ENCODE results near the gene DEAF1. TPM values are rescaled to one million over a fixed set of nuclear protein-coding genes. Genes with fewer than 3 reads are reported as not detected.

DEAF1 gene
- total and polyA plus RNA-seq, 9 of the 15 experiments (the other 6 are each of a cell fraction or from before 2014, with no cell fraction given), result 2.0 to 69.1 (median 26.8) TPM

DNA sequence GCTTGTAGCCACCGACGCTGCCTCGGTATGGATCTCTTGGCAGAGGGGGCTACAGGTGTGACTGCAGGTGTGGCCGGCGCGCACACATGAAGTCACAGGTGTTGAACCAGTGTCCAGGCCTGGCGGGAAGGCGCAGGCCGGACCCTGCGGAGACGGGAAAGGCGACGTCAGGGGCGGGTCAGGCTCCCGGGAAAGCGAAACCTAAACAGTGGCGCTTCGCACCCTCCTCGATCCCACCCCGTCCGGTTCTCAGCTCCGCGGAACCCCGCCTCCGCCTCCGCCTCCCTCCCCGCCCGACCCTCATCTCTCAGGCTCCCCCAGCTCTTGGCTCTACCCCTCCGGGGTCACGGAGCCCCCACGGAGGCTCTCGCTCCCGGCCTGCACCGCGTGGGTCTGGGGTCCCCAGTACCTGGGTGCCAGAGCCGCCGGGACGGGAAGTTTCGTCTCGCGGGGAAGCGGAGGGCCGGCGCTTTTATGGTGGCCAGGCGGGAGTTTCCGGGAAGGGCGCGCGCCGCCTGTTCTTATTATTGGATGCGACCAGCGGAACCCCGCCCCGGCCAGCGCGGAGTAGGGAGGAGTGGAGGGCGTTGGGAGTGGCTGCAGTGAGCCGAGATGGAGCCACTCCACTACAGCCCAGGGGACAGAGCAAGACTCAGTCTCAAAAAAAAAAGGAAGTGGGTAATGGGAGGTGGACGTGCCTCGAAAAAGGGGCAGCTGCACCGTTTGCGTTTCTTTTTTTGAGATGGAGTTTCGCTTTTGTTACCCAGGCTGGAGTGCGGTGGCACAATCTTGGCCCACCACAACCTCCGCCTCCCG is 79.3 kb downstream of the DEAF1 start, which contains the start of gene IRF7 (continued):
- TF ChIP-seq, protein P1, sequence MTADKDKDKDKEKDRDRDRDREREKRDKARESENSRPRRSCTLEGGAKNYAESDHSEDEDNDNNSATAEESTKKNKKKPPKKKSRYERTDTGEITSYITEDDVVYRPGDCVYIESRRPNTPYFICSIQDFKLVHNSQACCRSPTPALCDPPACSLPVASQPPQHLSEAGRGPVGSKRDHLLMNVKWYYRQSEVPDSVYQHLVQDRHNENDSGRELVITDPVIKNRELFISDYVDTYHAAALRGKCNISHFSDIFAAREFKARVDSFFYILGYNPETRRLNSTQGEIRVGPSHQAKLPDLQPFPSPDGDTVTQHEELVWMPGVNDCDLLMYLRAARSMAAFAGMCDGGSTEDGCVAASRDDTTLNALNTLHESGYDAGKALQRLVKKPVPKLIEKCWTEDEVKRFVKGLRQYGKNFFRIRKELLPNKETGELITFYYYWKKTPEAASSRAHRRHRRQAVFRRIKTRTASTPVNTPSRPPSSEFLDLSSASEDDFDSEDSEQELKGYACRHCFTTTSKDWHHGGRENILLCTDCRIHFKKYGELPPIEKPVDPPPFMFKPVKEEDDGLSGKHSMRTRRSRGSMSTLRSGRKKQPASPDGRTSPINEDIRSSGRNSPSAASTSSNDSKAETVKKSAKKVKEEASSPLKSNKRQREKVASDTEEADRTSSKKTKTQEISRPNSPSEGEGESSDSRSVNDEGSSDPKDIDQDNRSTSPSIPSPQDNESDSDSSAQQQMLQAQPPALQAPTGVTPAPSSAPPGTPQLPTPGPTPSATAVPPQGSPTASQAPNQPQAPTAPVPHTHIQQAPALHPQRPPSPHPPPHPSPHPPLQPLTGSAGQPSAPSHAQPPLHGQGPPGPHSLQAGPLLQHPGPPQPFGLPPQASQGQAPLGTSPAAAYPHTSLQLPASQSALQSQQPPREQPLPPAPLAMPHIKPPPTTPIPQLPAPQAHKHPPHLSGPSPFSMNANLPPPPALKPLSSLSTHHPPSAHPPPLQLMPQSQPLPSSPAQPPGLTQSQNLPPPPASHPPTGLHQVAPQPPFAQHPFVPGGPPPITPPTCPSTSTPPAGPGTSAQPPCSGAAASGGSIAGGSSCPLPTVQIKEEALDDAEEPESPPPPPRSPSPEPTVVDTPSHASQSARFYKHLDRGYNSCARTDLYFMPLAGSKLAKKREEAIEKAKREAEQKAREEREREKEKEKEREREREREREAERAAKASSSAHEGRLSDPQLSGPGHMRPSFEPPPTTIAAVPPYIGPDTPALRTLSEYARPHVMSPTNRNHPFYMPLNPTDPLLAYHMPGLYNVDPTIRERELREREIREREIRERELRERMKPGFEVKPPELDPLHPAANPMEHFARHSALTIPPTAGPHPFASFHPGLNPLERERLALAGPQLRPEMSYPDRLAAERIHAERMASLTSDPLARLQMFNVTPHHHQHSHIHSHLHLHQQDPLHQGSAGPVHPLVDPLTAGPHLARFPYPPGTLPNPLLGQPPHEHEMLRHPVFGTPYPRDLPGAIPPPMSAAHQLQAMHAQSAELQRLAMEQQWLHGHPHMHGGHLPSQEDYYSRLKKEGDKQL (CRISPR knock-in tag; IDR thresholded peaks at IDR 0.05; ENCODE audit: borderline replicate concordance), result no peak
- TF ChIP-seq EZH2 (IDR thresholded peaks at IDR 0.05; ENCODE audit: borderline replicate concordance, low read depth, low read length) (no peak), NBN (IDR thresholded peaks at IDR 0.05; ENCODE audit: low read depth) (no peak), CHD1 (IDR thresholded peaks at IDR 0.05; ENCODE audit: low read length) (no peak), KLF1 (tag; IDR thresholded peaks at IDR 0.05) (no peak), FOXK2 (conservative IDR thresholded peaks at IDR 0.05 in 1 of 2, IDR thresholded peaks at IDR 0.05 in 1 of 2; ENCODE audit: low read depth in 2 of 2) (peak in 1 of 2 experiments; percentile 18; a peak in 1 of 4 replicates), HOXB6 (CRISPR knock-in tag; IDR thresholded peaks at IDR 0.05; ENCODE audit: borderline replicate concordance) (no peak), ZNF589 (CRISPR knock-in tag; IDR thresholded peaks at IDR 0.05; ENCODE audit: low read depth) (no peak), ATF7 (IDR thresholded peaks at IDR 0.05) (peak; percentile 48; the same call in 1 of the 2 replicates), HDAC6 (IDR thresholded peaks at IDR 0.05; ENCODE audit: low read depth, low read length) (no peak), SETDB1 (IDR thresholded peaks at IDR 0.05; ENCODE audit: low read length) (no peak), PRPF4 (IDR thresholded peaks at IDR 0.05; ENCODE audit: insufficient read depth, low read depth, low read length, poor library complexity, severe bottlenecking) (no peak), PHB (CRISPR knock-in tag; IDR thresholded peaks at IDR 0.05) (peak; percentile 7; the same call in 1 of the 2 replicates), POLR3A (IDR thresholded peaks at IDR 0.05; ENCODE audit: borderline replicate concordance, extremely low read depth, insufficient read depth, insufficient read length) (no peak), ZNF431 (CRISPR knock-in tag; IDR thresholded peaks at IDR 0.05) (no peak)
- TF ChIP-seq, protein P2, sequence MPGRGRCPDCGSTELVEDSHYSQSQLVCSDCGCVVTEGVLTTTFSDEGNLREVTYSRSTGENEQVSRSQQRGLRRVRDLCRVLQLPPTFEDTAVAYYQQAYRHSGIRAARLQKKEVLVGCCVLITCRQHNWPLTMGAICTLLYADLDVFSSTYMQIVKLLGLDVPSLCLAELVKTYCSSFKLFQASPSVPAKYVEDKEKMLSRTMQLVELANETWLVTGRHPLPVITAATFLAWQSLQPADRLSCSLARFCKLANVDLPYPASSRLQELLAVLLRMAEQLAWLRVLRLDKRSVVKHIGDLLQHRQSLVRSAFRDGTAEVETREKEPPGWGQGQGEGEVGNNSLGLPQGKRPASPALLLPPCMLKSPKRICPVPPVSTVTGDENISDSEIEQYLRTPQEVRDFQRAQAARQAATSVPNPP (IDR thresholded peaks at IDR 0.05; ENCODE audit: borderline replicate concordance, insufficient read depth, insufficient read length), result no peak
- TF ChIP-seq, protein P3, sequence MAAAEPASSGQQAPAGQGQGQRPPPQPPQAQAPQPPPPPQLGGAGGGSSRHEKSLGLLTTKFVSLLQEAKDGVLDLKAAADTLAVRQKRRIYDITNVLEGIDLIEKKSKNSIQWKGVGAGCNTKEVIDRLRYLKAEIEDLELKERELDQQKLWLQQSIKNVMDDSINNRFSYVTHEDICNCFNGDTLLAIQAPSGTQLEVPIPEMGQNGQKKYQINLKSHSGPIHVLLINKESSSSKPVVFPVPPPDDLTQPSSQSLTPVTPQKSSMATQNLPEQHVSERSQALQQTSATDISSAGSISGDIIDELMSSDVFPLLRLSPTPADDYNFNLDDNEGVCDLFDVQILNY (CRISPR knock-in tag; IDR thresholded peaks at IDR 0.05), result no peak
